H1 (cell line): Measurements from ENCODE around the gene AIF1L.

Experiments
- GTF2F1 ChIP-seq: IDR thresholded peaks from 2 replicates; pipeline ENCODE4 v1.6.1; 2012; ENCODE audit warnings: low read depth, low read length, improper control_type of control experiment, borderline replicate concordance
- HDAC2 ChIP-seq, 2 experiments: fragments of 300-600 bp in 1 of 2; sonication (generic) in 1 of 2; IDR thresholded peaks; 2 replicates each; pipeline ENCODE4 v1.6.1; 2011 to 2012; ENCODE audit warnings: low read depth in 2 of 2, low read length in 2 of 2, mild to moderate bottlenecking in 2 of 2, moderate library complexity in 2 of 2, borderline replicate concordance in 1 of 2, inconsistent platforms in 1 of 2
- NRF1 ChIP-seq: IDR thresholded peaks from 2 replicates; pipeline ENCODE4 v1.6.1; 2011; ENCODE audit warnings: mild to moderate bottlenecking, low read depth, low read length, improper control_type of control experiment
- POLR2A ChIP-seq, 2 experiments: IDR thresholded peaks; 1 replicate in 1 of 2; 2 replicates in 1 of 2; pipeline ENCODE4 v1.6.1; 2011; ENCODE audit warnings: low read depth in 2 of 2, low read length in 2 of 2, mild to moderate bottlenecking in 2 of 2; ENCODE audit errors: control extremely low read depth in 1 of 2
- SRF ChIP-seq: IDR thresholded peaks from 2 replicates; pipeline ENCODE4 v1.6.1; 2011; ENCODE audit warnings: mild to moderate bottlenecking, low read depth, low read length, moderate library complexity
- TF ChIP-seq, protein P1 (sequence below), 3 experiments: IDR thresholded peaks; 1 replicate in 2 of 3; 2 replicates in 1 of 3; pipeline versions ENCODE4 v1.5.1 to v1.6.1; 2011; ENCODE audit warnings: low read length in 3 of 3, mild to moderate bottlenecking in 3 of 3, inconsistent platforms in 2 of 3, low read depth in 1 of 3, moderate library complexity in 1 of 3; ENCODE audit not compliant: insufficient read depth in 1 of 3; ENCODE audit errors: control extremely low read depth in 1 of 3

GRCh38 chr9:131107760-131108159, 11.4 kb downstream of the AIF1L start:
- TF ChIP-seq POLR2A (IDR thresholded peaks at IDR 0.05; ENCODE audit: control extremely low read depth in 1 of 2, low read depth in 2 of 2, low read length in 2 of 2), result no peak
- TF ChIP-seq, protein P1, sequence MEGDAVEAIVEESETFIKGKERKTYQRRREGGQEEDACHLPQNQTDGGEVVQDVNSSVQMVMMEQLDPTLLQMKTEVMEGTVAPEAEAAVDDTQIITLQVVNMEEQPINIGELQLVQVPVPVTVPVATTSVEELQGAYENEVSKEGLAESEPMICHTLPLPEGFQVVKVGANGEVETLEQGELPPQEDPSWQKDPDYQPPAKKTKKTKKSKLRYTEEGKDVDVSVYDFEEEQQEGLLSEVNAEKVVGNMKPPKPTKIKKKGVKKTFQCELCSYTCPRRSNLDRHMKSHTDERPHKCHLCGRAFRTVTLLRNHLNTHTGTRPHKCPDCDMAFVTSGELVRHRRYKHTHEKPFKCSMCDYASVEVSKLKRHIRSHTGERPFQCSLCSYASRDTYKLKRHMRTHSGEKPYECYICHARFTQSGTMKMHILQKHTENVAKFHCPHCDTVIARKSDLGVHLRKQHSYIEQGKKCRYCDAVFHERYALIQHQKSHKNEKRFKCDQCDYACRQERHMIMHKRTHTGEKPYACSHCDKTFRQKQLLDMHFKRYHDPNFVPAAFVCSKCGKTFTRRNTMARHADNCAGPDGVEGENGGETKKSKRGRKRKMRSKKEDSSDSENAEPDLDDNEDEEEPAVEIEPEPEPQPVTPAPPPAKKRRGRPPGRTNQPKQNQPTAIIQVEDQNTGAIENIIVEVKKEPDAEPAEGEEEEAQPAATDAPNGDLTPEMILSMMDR (IDR thresholded peaks at IDR 0.05; ENCODE audit: control extremely low read depth in 1 of 3, insufficient read depth in 1 of 3, low read depth in 1 of 3, low read length in 3 of 3), result no peak
- TF ChIP-seq NRF1, result no peak
- TF ChIP-seq GTF2F1, result no peak
- TF ChIP-seq SRF, result no peak
- TF ChIP-seq HDAC2 (IDR thresholded peaks at IDR 0.05; ENCODE audit: borderline replicate concordance in 1 of 2, low read depth in 2 of 2, low read length in 2 of 2), result no peak
